ENCODE measurements around the gene CCL5. TPM values are rescaled to one million over a fixed set of nuclear protein-coding genes. Genes with fewer than 3 reads are reported as not detected.

The CCL5 gene
- total RNA-seq, 1 experiment from 2014 or later = not detected

DNA sequence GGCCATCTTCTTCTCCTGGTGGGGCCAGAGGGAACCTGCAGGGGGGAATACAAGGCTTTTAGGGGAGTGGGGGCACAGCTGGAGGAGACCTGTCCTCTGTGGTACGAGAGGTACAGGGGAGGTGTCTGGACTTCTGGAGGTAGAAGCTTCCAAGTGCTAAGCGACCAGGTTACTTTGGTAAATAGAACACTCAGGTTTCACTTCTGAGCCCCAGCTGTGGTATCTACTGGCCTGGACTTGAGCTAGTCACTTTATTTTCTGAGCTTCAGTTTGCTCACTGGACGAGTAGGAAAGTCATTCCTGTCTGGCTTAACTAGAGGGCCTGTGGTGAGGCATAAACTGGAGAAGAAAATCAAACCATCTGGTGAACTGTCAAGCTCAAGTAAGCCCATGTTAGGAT lies 11.4 kb downstream of the CCL5 start, which contains the start of gene HEATR9:
HEATR9 (minus strand) TSS at position 155 of the 400 bp plus-strand sequence; CDS start at position 6, 149 bp downstream.
- no peak for DNase-seq (ENCODE audit: low spot score)

DNA sequence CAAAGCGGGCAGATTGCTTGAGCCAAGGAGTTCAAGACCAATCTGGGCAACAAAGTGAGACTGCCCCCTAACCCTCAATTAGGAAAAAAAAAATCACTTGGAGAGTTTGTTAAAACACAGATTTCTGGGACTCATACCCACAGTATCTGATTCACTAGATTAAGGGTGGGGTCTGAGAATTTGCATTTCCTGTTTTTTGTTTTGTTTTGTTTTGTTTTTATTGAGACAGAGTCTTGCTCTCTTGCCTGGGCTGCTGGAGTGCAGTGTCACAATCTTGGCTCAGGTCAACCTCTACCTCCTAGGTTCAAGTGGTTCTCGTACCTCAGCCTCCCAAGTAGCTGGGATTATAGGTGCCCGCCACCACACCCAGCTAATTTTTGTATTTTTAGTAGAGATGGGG lies 12.6 kb downstream of the CCL5 start:
- no peak for DNase-seq (ENCODE audit: low spot score)

DNA sequence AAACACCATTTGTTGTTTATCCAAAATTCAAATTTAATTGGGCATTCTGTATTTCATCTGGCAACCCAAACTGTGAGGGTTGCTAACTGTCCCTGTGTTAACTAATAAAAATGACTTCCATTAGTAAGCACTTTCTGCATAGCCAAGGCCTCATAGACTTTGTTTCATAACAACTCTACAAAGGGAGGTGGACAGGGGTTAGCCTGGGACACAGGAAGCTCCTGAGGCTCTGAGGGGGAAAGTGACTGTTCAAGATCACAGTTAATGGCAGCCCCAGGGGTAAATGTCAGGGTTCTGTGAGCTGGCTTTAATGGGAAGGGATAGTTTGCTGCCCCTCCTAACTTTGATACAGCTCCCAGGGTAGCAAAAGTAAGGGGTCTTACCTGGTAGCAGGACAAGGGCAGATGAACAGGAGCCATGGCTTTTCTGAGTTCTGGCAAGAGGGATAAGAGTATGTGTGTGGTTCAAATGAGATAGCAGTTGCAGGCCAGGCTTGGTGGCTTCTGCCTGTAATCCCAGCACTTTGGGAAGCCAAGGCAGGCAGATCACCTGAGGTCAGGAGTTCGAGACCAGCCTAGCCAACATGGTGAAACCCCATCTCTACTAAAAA lies 13.7 kb downstream of the CCL5 start:
- no peak for DNase-seq (ENCODE audit: low spot score)

DNA sequence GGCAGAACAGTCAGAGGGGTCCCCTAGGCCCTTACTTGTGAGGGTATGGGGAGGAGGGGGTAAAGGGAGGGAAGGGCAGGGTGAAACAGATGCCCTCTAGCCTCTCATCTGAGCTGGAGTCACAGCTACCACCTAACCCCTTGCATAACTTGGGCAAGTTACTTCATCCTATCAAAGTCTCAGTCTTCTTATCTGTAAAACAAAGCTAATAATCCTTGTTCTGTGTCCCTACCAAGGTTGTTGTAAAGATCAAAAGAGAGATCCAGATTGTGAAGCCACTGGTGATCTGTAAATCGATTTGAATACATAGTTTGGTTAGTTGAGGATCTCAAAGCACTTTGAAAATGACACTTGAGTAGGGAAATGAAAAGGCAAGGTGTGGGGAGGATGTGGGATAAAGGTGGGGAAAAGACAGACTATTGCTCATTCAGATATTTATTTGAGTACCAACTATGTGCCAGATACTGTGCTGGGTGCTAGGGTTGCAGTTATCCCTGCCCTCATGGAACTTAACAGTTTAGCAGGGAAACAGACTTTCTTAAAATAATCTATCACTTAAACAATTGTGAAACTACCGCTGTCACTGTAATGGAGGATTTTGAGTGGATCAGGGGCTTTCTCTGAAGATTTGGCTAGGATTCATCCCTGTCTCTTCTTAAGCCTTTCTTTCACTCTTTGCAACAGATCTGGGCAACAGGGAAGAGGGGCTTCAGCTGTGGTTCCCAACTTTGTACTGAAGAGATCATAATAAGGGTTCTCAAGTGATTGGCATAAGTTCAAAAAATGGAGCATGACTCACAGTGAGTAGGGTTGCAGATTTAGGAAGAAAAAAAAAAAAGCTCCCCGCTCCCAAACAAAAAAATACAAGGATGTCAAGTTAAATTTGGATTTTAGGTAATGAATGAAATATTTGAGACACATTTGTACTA lies 14.5 kb downstream of the CCL5 start:
- DNase-seq (ENCODE audit: low spot score) = no peak

DNA sequence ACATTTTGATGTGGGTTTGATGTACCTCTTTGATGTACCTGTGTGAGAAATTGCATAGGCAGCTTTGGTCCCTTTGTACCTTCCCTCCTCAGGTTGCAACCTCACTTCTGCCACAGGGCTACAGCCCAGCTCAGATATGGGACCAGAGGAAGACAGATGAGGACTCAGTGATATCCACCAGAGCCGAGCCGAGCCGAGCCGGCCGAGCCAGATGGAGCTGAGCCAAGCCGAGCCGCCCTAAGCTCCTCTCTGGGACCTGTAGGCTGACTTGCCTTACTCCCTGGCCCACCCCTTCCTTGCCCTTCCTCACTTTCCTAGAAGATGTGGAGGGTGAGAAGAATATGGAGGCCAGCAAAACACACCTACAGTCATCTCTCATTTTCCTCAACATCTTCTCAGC lies 15.3 kb downstream of the CCL5 start:
- DNase-seq (ENCODE audit: low spot score) = no peak

DNA sequence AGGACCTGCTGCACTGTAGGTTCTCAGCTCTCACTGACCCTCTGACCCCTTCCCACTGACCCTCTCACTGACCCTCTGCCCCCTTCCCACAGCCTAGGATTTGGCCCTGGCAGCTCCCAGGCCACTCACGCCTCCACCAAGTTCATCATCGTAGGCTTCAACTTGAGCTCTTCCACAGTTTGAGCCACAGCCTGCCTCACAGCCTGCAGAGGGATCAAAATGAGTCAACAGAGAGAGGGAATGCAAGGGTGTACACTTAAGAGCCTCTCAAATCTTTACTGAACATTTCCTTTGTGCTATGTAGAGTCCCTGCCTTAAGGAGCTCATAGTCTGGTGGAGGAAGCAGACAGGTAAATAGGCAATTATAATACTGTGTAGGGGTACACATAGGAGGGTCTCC lies 23.6 kb downstream of the CCL5 start:
- DNase-seq (ENCODE audit: low spot score) = no peak

DNA sequence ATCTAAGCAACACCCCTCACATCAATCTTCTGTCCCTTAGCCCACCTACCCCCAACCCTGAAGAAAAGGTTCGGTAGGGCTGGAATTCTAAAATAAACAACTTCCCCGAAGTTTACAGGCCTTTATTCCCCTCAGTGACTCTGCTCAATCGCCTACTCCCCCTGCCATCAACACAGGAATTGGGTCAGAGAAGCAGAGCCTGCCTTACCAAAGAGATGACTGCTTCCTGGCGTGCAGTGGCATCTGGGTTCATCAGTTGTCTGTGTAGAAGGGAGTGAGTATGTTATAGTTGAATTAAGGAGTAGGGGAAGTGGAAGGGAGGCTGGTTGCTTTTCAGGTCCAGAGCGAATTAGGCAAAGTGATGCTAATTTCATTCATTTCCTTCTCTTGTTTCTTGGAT lies 24.2 kb downstream of the CCL5 start:
- DNase-seq (ENCODE audit: low spot score) = no peak

DNA sequence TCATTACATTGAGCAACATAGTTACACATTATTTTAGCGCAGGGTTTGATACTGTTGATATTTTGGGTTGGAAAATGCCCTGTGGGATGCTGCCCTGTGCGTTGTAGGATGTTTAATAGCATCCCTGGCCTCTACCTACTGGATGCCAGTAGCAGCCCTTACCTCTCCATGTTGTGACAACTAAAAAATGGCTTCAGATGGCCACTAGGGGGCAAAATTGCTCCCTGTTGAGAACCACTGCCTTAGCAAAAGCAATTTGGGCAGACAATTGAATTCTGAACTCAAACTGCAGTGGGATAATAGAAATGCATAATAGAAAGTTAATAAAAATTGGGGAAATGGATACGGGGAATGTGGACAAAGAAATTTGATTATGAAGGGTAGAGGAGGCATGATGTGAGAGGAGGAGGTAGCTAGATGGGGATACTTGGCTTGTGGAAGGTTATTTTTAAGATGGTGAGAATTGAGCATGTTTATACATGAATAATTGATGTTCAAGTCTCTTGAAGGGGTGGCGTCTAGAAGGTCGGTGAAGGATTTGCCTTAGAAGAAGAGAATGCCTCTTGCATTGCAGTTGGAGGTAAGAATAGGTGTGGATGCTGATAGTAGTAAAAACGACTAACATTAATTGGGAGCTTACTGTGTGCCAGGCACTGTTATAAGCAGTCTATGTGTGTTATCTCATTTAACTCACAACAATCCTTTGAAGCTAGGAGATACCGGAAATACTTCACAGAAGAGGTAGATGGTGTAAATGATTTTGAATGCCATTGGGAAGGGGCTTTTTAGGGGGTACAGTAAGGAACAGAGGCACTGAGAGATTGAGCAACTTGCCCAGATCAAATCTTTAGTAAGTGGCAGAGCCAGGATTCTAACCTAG lies 30.5 kb downstream of the CCL5 start:
- DNase-seq (ENCODE audit: low spot score) = peak; percentile 91

DNA sequence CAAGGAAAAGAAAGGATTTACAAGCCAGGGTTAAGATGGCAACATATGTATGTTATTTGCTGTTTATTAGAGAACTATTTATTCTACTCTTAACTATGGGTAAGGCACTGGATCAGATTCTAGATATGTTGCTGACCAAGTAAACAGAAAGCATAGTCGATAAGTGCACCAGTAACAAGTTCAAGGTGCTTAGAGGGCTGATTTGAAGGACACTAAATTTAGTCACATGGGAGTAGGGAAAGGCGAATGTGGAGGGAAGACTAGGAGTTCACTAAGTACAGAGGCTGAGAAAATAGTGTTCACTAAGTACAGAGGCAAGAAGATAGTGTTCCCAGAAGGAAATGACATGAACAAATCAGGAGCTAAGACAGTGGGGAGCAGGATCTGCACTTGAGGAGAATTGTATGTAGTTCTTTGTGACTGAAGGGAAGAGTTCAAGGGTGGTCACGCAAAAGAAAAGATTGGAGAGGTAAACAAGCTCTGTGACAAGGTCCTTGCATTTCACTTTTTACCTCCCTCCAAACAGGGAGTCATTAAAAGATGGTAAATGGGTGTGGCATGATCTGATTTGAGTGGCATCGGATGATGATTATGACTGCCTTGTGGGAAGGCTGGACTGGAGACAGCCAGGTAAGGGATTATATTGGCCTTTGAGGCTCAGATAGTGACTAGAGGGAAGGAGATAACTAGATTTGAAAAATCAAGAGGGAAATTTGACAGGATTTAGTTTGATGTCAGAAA lies 32.4 kb downstream of the CCL5 start:
- no peak for DNase-seq (ENCODE audit: low spot score)

DNA sequence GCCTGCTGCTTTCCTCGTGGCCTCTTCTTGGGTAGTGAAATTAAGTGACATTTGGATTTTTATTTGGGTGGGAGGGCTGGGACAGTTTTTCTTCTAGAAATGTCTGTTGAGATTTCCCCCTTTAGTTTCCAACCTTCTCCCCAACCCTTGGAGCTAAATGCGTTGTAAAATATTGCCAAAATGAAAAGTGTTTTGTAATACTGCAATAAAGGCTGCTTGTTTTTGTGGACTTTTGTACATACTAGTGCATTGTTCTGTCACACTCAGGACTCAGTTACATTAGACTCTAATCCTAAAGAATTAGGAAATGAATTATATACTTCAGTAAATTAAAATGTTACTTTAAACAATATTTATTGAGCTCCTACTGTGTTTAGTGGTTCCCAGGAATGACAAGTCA lies 33.2 kb downstream of the CCL5 start:
- no peak for DNase-seq (ENCODE audit: low spot score)

DNA sequence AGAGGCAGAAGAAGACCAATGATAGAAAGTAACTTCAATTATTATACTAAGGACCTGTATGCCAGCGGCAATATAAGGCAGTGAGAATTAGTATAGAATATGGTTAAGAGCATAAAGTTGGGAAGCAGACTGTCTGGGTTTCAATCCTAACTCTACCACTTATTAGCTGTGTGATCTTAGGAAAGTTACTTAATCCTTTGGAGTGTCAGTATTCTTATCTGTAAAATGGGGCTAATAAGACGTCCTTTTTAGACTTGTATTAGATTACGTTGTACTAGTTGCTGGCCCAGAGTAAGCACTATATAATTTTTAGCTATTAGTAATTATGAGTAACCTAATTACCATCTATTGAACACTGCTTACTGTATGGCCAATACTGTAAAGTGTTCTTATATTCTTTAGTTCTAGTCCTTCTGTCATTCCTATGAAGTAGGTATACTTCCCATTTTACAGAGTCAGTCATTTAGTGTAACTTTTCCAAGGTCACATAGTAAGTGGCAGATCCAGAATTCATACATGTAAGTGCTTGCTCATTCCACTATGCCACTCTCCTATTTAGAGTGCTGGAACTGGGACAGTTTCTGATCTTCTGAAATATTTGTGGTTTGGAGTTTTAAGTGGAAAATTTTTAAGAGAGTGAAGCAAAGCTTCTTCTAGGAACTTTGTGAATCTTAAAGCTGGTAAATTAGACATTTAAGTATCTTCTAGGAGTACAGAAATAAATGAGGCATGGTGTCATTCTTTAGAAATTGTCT lies 33.9 kb downstream of the CCL5 start:
- no peak for DNase-seq (ENCODE audit: low spot score)

DNA sequence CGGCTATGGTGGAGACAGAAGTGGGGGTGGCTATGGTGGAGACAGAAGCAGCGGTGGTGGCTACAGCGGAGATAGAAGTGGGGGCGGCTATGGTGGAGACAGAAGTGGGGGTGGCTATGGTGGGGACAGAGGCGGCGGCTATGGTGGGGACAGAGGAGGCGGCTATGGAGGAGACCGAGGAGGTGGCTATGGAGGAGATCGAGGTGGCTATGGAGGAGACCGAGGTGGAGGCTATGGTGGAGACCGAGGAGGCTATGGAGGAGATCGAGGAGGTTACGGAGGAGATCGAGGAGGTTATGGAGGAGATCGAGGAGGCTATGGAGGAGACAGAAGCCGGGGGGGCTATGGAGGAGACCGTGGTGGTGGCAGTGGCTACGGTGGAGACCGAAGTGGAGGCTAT lies 35.6 kb downstream of the CCL5 start:
- no peak for DNase-seq (ENCODE audit: low spot score)

DNA sequence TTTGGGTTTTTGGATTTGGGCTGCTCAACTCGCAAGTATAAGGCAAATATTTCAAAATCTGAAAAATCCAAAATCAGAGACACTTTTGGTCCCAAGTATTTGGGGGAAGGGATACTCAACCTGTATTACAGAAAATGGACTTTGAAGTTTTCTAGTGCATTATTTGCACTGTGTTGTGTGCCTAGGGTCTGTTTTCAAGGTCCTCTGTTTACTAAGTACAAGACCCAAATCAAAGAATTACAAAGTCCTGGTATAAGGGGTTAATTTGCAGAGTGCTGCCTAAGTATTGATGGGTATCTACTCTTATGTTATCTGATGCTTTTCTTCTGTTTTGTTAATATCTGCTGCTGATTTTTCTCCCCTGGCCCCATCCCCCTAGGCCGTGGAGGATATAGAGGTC lies 36.5 kb downstream of the CCL5 start:
- DNase-seq (ENCODE audit: low spot score) = no peak

DNA sequence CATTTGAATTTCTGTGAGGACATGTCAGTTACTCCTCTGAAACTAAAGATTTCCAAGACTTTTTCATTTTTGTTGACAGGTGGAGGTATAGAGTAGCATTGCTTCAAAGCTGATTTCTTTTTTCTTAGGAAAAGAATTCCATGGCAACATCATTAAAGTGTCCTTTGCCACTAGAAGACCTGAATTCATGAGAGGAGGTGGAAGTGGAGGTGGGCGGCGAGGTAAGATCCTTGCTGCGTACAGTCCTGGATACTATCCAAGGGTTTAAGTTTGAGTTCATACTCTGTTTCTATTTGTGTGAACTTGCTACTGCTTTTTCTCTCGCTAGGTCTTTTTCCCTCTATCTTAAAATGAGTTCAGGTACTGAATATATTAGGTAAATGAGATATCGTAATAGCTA lies 37.9 kb downstream of the CCL5 start:
- no peak for DNase-seq (ENCODE audit: low spot score)

DNA sequence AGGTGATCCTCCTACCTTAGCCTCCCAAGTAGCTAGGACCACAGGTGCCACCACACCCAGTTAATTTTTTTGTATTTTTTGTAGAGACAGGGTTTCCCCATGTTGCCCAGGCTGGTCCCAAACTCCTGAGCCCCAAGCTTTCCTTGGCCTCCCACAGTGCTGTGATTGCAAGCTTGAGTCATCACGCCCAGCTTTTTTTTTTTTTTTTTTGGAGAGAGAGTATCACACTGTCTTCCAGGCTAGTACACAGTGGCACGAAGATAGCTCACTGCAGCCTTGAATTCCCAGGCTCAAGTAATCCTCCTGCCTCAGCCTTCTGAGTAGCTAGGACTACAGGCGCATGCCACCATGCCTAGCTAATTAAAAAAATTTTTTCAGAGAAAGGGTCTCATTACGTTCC lies 38.7 kb downstream of the CCL5 start:
- no peak for DNase-seq (ENCODE audit: low spot score)

DNA sequence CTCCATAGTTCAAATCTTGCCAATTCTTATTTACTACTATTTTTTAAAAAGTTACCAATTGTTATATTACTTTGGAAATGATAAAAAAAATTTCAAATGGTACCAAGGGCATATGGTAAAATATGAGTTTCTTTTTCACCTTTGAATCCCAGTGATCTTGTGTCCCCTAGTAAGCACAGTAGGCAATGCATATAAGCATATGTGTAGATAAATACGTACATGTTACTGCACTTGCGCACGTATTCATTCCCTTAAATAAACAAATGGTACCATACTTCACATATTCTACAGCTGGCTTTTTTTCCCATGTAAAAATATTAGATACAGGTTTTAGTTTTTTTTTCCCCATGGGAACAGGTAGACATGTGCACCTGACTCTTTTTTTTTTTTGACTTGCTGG lies 39.1 kb downstream of the CCL5 start:
- DNase-seq (ENCODE audit: low spot score) = no peak

DNA sequence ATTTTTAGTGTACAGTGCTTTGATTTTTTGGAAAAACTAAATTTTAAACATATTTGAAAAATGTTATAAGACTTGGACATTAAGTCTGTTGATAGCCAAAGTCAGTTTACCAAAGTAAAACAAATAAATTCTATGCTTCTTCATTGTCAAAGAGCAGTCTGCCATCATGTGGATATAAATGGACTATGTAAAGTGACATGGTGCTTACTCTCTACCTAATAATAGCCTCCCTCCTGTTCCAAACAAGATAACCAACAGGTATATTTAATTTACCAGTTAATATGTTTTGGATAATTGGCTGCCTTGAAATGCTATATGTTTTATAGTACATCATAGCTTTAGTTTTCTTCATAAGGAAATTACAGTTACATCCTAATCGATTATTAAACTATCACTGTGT lies 55.0 kb downstream of the CCL5 start:
- no peak for DNase-seq (ENCODE audit: low spot score)

Data from HT-29 (cell line).